ENCODE results near the gene BMPER. TPM values are rescaled to one million over a fixed set of nuclear protein-coding genes. Genes with fewer than 3 reads are reported as not detected.

BMPER gene
- total RNA-seq, 1 experiment from 2014 or later, result not detected

GRCh38 chr7:34175837-34176236, 270.5 kb downstream of the BMPER start:
- H3K4me1 ChIP-seq (ENCODE audit: control insufficient read depth, insufficient read depth, low read length), result no peaks in the 10 kb centered on the region

GRCh38 chr7:34177476-34177875, 272.1 kb downstream of the BMPER start:
- CTCF ChIA-PET, result interaction anchor here (0.5 kb wide), 1 partner anchor 754 kb away, joined by 5 read pairs; no protein-coding TSS in a partner anchor
- H3K4me3 ChIP-seq (ENCODE audit: low read depth in 2 of 2, low read length in 2 of 2), result no peak overlapping the region
- TF ChIP-seq TCF7L2 (IDR thresholded peaks at IDR 0.05; ENCODE audit: low read depth, low read length), result no peak
- TF ChIP-seq CTCF (IDR thresholded peaks at IDR 0.05), result no peak
- no peak for TF ChIP-seq POLR2AphosphoS5 (IDR thresholded peaks at IDR 0.05; ENCODE audit: low read depth, low read length)
- DNase-seq (ENCODE audit: low read depth, low spot score) (no peak), ATAC-seq (no peak)
- no peaks in the 10 kb centered on the region for H3K27me3 ChIP-seq (ENCODE audit: control insufficient read depth, insufficient read depth, low read length)
- no peaks in the 10 kb centered on the region for H3K4me1 ChIP-seq (ENCODE audit: control insufficient read depth, insufficient read depth, low read length)
- no peaks in the 10 kb centered on the region for H3K36me3 ChIP-seq (ENCODE audit: control insufficient read depth, insufficient read depth, low read length)
- intact Hi-C loops (cut with micrococcal nuclease; ENCODE audit: unreplicated experiment) (no loop called here), in situ Hi-C loops (cut with HindIII; ENCODE audit: low pct_unique_long_range_greater_than_20kb, low sequenced_read_pairs) (no loop called here)
- no TSS peak for BruUV-seq (replicated peaks)
- POLR2A ChIA-PET, result no interaction called here
- no peak overlapping the region for H3K27ac ChIP-seq (ENCODE audit: low read length)
- no peaks in the 10 kb centered on the region for H3K9me3 ChIP-seq (ENCODE audit: control insufficient read depth, insufficient read depth, low read depth, low read length)

More at GRCh38 chr7:34175837-34176236, 270.5 kb downstream of the BMPER start:
- BruUV-seq (replicated peaks), result no TSS peak
- DNase-seq (ENCODE audit: low read depth, low spot score) (no peak), ATAC-seq (no peak)
- ChIA-PET CTCF (no interaction called here), POLR2A (no interaction called here)
- intact Hi-C loops (cut with micrococcal nuclease; ENCODE audit: unreplicated experiment) (no loop called here), in situ Hi-C loops (cut with HindIII; ENCODE audit: low pct_unique_long_range_greater_than_20kb, low sequenced_read_pairs) (no loop called here)
- no peaks in the 10 kb centered on the region for H3K9me3 ChIP-seq (ENCODE audit: control insufficient read depth, insufficient read depth, low read depth, low read length)
- H3K36me3 ChIP-seq (ENCODE audit: control insufficient read depth, insufficient read depth, low read length), result no peaks in the 10 kb centered on the region
- TF ChIP-seq CTCF (IDR thresholded peaks at IDR 0.05) (no peak), TCF7L2 (IDR thresholded peaks at IDR 0.05; ENCODE audit: low read depth, low read length) (no peak), POLR2AphosphoS5 (IDR thresholded peaks at IDR 0.05; ENCODE audit: low read depth, low read length) (no peak), REST (IDR thresholded peaks at IDR 0.05; ENCODE audit: insufficient read depth in 1 of 2, low read depth in 2 of 2, low read length in 1 of 2) (no peak), SIN3A (IDR thresholded peaks at IDR 0.05; ENCODE audit: borderline replicate concordance, insufficient read depth, low read depth, low read length) (no peak)
- H3K27ac ChIP-seq (ENCODE audit: low read length), result no peak overlapping the region
- H3K27me3 ChIP-seq (ENCODE audit: control insufficient read depth, insufficient read depth, low read length), result no peaks in the 10 kb centered on the region
- no peak overlapping the region for H3K4me3 ChIP-seq (ENCODE audit: low read depth in 2 of 2, low read length in 2 of 2)
